Mammary epithelial cell (primary cell): Measurements from ENCODE around the gene MTHFD2L.

Experiments
- EZH2 ChIP-seq: IDR thresholded peaks from 2 replicates; pipeline ENCODE4 v1.6.1; 2012; ENCODE audit warnings: low read length, inconsistent platforms, borderline replicate concordance
- TF ChIP-seq, protein P1 (sequence below), 2 donors: IDR thresholded peaks in 1 of 2; conservative IDR thresholded peaks in 1 of 2; 2 replicates each; pipeline ENCODE4 v1.5.1; 2011 to 2012; ENCODE audit warnings: inconsistent platforms in 2 of 2, low read length in 2 of 2, mild to moderate bottlenecking in 2 of 2, control low read depth in 1 of 2, low read depth in 1 of 2; ENCODE audit not compliant: insufficient read depth in 1 of 2; ENCODE audit errors: extremely low read depth in 1 of 2

GRCh38 chr4:74152836-74153235 lies 5.1 kb upstream of the MTHFD2L start:
- TF ChIP-seq, protein P1, sequence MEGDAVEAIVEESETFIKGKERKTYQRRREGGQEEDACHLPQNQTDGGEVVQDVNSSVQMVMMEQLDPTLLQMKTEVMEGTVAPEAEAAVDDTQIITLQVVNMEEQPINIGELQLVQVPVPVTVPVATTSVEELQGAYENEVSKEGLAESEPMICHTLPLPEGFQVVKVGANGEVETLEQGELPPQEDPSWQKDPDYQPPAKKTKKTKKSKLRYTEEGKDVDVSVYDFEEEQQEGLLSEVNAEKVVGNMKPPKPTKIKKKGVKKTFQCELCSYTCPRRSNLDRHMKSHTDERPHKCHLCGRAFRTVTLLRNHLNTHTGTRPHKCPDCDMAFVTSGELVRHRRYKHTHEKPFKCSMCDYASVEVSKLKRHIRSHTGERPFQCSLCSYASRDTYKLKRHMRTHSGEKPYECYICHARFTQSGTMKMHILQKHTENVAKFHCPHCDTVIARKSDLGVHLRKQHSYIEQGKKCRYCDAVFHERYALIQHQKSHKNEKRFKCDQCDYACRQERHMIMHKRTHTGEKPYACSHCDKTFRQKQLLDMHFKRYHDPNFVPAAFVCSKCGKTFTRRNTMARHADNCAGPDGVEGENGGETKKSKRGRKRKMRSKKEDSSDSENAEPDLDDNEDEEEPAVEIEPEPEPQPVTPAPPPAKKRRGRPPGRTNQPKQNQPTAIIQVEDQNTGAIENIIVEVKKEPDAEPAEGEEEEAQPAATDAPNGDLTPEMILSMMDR (conservative IDR thresholded peaks at IDR 0.05 in 1 of 2, IDR thresholded peaks at IDR 0.05 in 1 of 2; ENCODE audit: extremely low read depth in 1 of 2, insufficient read depth in 1 of 2, low read depth in 1 of 2, low read length in 2 of 2): no peak
- TF ChIP-seq EZH2: no peak
